Adrenal gland (tissue), 5 donors: ENCODE data around the gene ARL4D.

Experiments used
- CTCF ChIP-seq, 6 experiments: fragments of 450-650 bp in 4 of 6; fragments of 200-600 bp in 2 of 6; sonication (generic) in 1 of 6; IDR thresholded peaks; 1 replicate in 5 of 6; 2 replicates in 1 of 6; pipeline versions ENCODE4 v1.5.1 to v1.8.0; 2016 to 2021; ENCODE audit warnings: antibody characterized with exemption in 6 of 6, mild to moderate bottlenecking in 2 of 6, moderate library complexity in 1 of 6
- POLR2A ChIP-seq, 2 donors: fragments of 450-650 bp; IDR thresholded peaks; one replicate each; pipeline ENCODE4 v1.6.1; 2017; ENCODE audit warnings: antibody characterized with exemption in 2 of 2, mild to moderate bottlenecking in 2 of 2, moderate library complexity in 1 of 2
- donor health status: DM: no; HTN: no; CAD: no.

DNA sequence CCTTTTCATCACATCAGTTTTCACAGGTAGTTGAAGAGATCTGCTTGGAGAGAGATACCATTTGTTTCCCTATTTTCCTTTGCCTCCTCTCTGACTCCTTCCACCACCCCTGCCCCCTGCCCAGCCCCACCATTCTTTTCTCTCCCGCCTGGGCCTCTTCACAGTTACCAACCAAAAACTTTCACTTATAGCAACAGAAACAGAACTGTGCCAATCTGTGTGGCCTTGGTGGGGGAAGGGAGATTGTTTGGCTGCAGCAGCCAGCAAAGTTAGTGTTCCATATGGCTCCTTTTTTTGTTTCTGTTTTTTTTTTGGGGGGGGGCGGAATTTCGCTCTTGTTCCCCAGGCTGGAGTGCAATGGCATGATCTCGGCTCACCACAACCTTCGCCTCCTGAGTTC is 17.2 kb upstream of the ARL4D start:
- TF ChIP-seq CTCF (IDR thresholded peaks at IDR 0.05) (no peak), POLR2A (IDR thresholded peaks at IDR 0.05) (no peak)
